22Rv1 (cell line): Measurements from ENCODE around the gene CCDC97.

ENCODE experiments used
- H3K27ac ChIP-seq: fragments of 450-650 bp; 2 replicates; pipeline ENCODE4 v1.5.1; 2017
- CTCF ChIP-seq: fragments of 450-650 bp; IDR thresholded peaks from 2 replicates; pipeline ENCODE4 v1.5.1; 2017; ENCODE audit warnings: mild to moderate bottlenecking
- ZFX ChIP-seq: fragments of 450-650 bp; IDR thresholded peaks from 2 replicates; pipeline ENCODE4 v1.6.1; 2017; ENCODE audit warnings: antibody characterized with exemption, borderline replicate concordance

Gene CCDC97

GRCh38 chr19:41265395-41266153 is 44.4 kb upstream of the CCDC97 start:
- peak overlapping the region; percentile 97 for H3K27ac ChIP-seq
- TF ChIP-seq ZFX (no peak), CTCF (no peak)

- H3K27ac ChIP-seq = no peak overlapping the region
- TF ChIP-seq CTCF (no peak), ZFX (no peak)
Observed at GRCh38 chr19:41269055-41269454, 40.9 kb upstream of the CCDC97 start.

- no peak for TF ChIP-seq CTCF
- no peak for TF ChIP-seq ZFX
Observed at GRCh38 chr19:41269571-41269970, 40.4 kb upstream of the CCDC97 start.

GRCh38 chr19:41273076-41273475 is 36.9 kb upstream of the CCDC97 start:
- H3K27ac ChIP-seq = no peak overlapping the region
- TF ChIP-seq CTCF (no peak), ZFX (no peak)

More at GRCh38 chr19:41269571-41269970, 40.4 kb upstream of the CCDC97 start:
- H3K27ac ChIP-seq = no peak overlapping the region

GRCh38 chr19:41274802-41275201 is 35.2 kb upstream of the CCDC97 start:
- TF ChIP-seq CTCF = no peak
- no peak for TF ChIP-seq ZFX
- no peak overlapping the region for H3K27ac ChIP-seq

GRCh38 chr19:41276231-41276630 is 33.7 kb upstream of the CCDC97 start:
- H3K27ac ChIP-seq = no peak overlapping the region
- TF ChIP-seq CTCF = no peak

GRCh38 chr19:41278478-41278877 is 31.5 kb upstream of the CCDC97 start:
- H3K27ac ChIP-seq = no peak overlapping the region
- TF ChIP-seq ZFX = no peak
- TF ChIP-seq CTCF = no peak
